ENCODE measurements around the gene TFF1. TPM values are rescaled to one million over a fixed set of nuclear protein-coding genes. Genes with fewer than 3 reads are reported as not detected.
"Not testable (repeated sequence)": the region's sequence is repeated elsewhere in the genome, so short reads cannot be mapped to it uniquely, and the experiment has no call there.

The TFF1 gene
- 2.6 TPM for total RNA-seq

- DNase-seq (ENCODE audit: low spot score), result no peak
Observed at GRCh38 chr21:42366292-42367010, at the start of gene TFF1. TSS of gene TFF1 (minus strand) at chr21:42366535. CDS start at chr21:42366495, 40 bp downstream.

- no peak for DNase-seq (ENCODE audit: low spot score)
Observed at GRCh38 chr21:42414928-42415769, 48.8 kb upstream of the TFF1 start.

GRCh38 chr21:42414553-42414927 lies 48.2 kb upstream of the TFF1 start:
- no peak for DNase-seq (ENCODE audit: low spot score)

GRCh38 chr21:42414066-42414465 lies 47.7 kb upstream of the TFF1 start:
- DNase-seq (ENCODE audit: low spot score), result no peak

GRCh38 chr21:42413500-42413899 lies 47.2 kb upstream of the TFF1 start:
- DNase-seq (ENCODE audit: low spot score), result no peak

GRCh38 chr21:42413093-42413492 lies 46.8 kb upstream of the TFF1 start:
- DNase-seq (ENCODE audit: low spot score), result no peak

- no peak for DNase-seq (ENCODE audit: low spot score)
Observed at GRCh38 chr21:42412636-42412933, 46.2 kb upstream of the TFF1 start.

GRCh38 chr21:42411891-42412635 lies 45.7 kb upstream of the TFF1 start:
- DNase-seq (ENCODE audit: low spot score), result no peak

GRCh38 chr21:42411197-42411869 lies 45.0 kb upstream of the TFF1 start:
- DNase-seq (ENCODE audit: low spot score), result no peak

GRCh38 chr21:42409366-42409765 lies 43.0 kb upstream of the TFF1 start:
- DNase-seq (ENCODE audit: low spot score), result no peak

- not testable (repeated sequence) for DNase-seq (ENCODE audit: low spot score)
Observed at GRCh38 chr21:42408718-42409117, 42.4 kb upstream of the TFF1 start.

GRCh38 chr21:42407476-42407875 lies 41.1 kb upstream of the TFF1 start:
- no peak for DNase-seq (ENCODE audit: low spot score)

- no peak for DNase-seq (ENCODE audit: low spot score)
Observed at GRCh38 chr21:42406866-42407265, 40.5 kb upstream of the TFF1 start.

- DNase-seq (ENCODE audit: low spot score), result no peak
Observed at GRCh38 chr21:42406201-42406621, 39.9 kb upstream of the TFF1 start.

GRCh38 chr21:42405064-42406013 lies 39.0 kb upstream of the TFF1 start:
- no peak for DNase-seq (ENCODE audit: low spot score)

GRCh38 chr21:42404539-42404938 lies 38.2 kb upstream of the TFF1 start:
- no peak for DNase-seq (ENCODE audit: low spot score)

GRCh38 chr21:42403611-42404231 lies 37.4 kb upstream of the TFF1 start, which contains the start of gene UBASH3A:
TSS of gene UBASH3A (plus strand) at chr21:42403902. CDS start at chr21:42403946, 44 bp downstream.
- DNase-seq (ENCODE audit: low spot score), result no peak

- DNase-seq (ENCODE audit: low spot score), result no peak
Observed at GRCh38 chr21:42401820-42402251, 35.5 kb upstream of the TFF1 start.

GRCh38 chr21:42401154-42401553 lies 34.8 kb upstream of the TFF1 start:
- no peak for DNase-seq (ENCODE audit: low spot score)

- no peak for DNase-seq (ENCODE audit: low spot score)
Observed at GRCh38 chr21:42400525-42400924, 34.2 kb upstream of the TFF1 start.

All from ureter (tissue), 1 donor.